ENCODE measurements around the gene CCDC185.
"Not testable (repeated sequence)": the region's sequence is repeated elsewhere in the genome, so short reads cannot be mapped to it uniquely, and the experiment has no call there.

CCDC185 gene

GRCh38 chr1:223399393-223399792 is 6.2 kb downstream of the CCDC185 start:
- DNase-seq: not testable (repeated sequence)

DNA sequence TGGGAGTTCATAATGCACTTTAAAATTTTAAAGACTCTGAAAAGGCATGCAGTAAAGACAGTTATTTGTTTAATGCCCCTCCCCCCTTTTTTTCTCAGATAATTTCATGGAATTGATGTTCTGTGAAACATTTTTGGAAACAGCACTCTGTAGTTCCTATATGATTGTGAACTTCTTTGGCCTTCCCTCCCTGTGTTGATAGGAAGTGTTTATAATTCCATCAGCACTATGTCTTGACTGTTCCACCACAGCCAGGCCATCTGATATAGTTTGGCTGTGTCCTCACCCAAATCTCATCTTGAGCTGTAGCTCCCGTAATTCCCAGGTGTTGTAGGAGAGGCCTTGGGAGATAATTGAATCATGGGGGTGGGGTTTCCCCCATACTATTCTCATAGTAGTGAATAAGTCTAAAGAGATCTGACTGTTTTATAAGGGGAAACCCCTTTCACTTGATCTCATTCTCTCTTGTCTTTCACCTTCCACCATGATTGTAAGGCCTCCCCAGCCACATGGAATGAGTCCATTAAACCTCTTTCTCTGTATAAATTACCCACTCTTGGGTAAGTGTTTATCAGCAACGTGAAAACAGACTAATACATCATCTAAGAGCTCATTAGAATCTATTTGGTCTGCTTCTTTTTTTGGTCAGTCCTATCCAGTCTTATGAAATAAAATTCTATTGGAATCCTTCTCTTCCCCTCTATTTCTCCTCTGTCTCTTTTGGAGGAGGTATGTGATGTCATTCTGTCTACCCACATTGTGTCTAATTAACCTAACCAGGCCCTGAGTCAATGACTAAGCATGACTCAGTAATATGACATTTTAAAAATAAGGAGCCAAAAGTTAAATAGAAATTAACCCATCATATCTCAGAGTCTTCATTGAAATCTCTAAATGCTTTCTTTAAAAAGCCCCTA is 8.9 kb downstream of the CCDC185 start:
- DNase-seq: no peak

DNA sequence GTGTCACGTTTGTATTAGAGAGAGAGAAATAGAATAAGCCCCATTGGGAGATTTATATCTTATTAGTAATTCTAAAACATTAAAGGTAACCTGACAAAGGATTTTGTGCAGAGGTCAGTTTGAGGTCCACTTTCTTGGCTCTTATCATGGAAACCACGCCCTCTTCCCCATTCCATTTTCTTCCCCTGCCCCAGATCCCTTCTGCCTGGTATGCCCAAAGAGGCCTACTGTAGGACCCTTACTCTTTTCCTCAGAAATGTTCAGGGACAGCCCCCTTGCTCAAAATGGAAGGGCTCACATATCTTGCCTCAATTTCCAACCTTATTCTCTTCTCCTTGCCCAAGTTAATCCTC is 9.6 kb downstream of the CCDC185 start:
- no peak for DNase-seq

- no peak for DNase-seq
These were observed 10.1 kb downstream of the CCDC185 start for GRCh38 chr1:223403184-223403815.

- no peak for DNase-seq
These were observed 12.3 kb downstream of the CCDC185 start for GRCh38 chr1:223405507-223405906.

- no peak for DNase-seq
These were observed 16.8 kb downstream of the CCDC185 start for GRCh38 chr1:223410036-223410435.

GRCh38 chr1:223411309-223411708 is 18.1 kb downstream of the CCDC185 start:
- no peak for DNase-seq

DNA sequence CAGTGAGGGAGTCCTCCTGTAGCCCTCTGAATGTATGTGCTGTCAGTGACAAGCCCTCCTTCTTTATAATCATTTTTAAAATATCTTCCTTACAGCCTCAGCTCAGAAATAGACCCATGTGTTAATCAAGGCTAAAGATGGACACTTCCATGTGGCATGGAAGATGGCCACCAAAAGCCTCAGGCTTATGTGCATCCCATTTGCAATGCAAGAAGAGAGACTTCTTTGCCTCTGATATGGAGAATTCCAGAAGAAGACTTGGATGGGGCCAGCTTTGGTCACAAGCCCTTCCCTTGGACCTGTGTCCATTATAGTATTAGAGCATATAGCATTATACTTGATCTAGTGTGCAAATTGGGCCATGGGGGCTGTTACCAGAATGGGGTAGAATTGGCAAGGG is 18.5 kb downstream of the CCDC185 start:
- DNase-seq: no peak

GRCh38 chr1:223413216-223413615 is 20.0 kb downstream of the CCDC185 start:
- no peak for DNase-seq

DNA sequence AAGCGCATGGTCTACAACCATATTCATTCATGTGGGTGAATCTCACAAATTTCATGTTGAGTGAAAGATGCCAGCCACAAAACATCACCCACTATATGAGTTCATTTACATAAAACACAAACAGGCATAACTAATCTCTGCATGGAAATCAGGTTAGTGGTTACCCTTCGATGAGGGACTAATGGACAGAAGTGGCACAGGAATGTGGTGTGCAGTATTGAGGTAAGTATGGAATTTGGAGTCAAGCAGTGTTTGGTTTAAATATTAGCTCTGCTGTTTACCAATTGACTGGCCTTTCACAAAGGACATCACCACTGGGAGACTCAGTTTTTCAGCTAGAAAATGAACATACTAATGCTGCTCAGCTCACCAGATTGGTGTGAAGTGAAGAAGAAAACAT is 24.2 kb downstream of the CCDC185 start:
- no peak for DNase-seq

DNA sequence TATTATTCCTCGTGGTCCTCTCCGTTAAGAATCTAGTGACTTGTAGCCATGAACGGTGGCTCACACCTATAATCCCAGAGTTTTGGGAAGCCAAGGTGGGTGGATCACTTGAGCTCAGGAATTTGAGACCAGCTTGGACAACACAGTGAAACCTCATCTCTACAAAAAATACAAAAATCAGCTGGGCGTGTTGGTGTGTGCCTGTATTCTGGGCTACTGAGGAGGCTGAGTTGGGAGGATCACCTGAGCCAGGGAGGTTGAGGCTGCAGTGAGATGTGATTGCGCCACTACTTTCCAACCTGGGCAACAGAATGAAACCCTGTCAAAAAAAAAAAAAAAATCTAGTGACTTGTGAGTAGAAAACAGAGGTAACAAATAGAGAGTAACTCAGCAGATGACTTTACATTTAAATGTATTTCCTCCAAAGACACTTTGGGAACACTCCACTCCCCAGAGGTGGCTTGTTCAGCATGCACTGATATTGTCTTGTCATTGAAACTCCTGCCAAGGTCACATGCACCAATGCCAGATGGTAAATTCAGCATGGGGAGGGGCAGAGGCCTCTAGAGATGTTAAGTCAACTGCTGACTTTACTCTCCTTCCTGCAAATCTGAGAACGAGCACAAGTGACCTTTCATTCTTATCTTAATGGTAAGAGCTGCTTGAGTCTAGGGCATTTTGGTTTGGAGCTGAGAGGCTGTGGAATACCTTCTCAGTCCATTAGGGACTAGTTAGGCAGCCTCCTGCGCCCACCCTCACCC is 24.9 kb downstream of the CCDC185 start:
- DNase-seq: no peak

- no peak for DNase-seq
These were observed 25.9 kb downstream of the CCDC185 start for GRCh38 chr1:223419115-223419514.

DNA sequence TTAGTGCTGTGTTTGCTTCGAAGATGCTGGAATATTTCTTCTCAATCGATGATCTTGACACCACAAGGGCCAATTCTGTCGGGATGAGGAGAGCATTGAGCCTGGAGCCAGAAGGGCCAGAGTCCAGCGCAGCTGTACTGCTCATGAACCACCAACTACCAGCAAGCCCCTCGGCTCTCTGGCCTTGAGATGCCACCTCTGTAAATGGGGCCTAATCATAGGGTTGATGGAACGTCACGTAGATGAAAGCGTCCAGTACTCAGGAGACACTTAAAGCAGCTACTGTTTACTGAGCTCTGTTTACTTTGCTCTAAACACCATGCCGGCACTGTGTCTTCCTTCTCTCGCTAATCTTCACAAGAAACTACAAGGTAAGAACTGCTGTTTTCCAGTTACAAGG is 26.3 kb downstream of the CCDC185 start:
- DNase-seq: no peak

- no peak for DNase-seq
These were observed 27.8 kb downstream of the CCDC185 start for GRCh38 chr1:223421025-223421424.

- no peak for DNase-seq
These were observed 28.5 kb downstream of the CCDC185 start for GRCh38 chr1:223421676-223422075.

DNA sequence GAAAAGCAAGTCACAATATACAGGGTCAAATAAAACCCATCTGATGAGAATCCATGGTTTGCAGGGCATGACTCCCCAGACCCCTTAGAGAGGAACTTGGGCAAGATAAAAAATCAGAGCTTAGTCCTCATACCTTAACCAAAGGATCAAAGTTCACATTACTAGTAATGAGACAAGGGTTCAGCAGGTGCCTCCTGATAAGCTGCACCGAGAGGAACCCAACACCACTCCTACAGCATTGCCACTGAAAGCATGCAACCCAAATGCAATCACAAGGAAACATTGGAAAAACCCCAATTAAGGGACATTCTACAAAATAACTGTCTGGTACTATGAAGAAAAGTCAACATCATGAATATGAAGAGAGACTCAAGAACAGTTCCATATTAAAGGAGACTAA is 29.7 kb downstream of the CCDC185 start:
- DNase-seq: no peak

GRCh38 chr1:223423641-223424233 is 30.5 kb downstream of the CCDC185 start:
- DNase-seq: no peak

DNA sequence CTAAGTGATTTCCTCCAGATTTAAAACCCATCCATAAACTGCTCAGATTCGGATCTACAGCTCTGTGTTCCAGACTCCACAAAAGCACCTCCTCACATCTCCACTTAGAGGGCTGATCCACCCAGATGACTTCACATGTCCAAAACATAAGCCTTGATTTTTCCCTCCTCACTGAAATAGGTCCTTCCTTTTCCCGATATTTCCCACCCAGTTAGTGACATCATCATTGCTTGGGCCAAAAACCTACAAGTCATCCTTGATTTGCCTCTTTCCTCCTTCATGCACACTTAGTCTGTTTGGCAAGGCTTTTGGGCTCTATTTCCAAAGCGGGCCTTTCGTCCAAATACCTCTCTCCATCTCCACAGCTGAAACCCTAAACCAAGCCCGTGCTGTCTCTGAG is 32.3 kb downstream of the CCDC185 start:
- DNase-seq: no peak

- no peak for DNase-seq
These were observed 33.7 kb downstream of the CCDC185 start for GRCh38 chr1:223426936-223427335.

DNA sequence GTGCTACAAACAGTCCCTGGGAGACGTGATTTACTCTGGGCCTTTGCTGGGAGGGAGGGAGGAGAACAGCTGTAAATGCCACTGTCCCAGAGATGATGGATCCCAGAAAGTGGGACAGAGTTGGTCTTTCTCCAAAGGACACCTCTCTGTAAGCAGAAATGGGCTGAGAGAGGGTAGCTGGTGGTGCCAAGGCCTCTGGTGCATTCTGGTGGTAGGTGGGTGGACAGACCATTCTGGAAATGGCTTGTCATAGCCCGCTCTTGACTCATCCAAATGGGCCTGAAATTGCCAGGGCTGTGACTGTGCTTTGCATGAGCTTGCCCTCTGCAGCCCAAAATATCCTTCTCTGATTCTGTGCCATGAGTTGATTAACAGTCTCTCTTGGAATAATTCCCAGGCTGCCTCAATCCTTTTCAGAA is 36.1 kb downstream of the CCDC185 start:
- no peak for DNase-seq

DNA sequence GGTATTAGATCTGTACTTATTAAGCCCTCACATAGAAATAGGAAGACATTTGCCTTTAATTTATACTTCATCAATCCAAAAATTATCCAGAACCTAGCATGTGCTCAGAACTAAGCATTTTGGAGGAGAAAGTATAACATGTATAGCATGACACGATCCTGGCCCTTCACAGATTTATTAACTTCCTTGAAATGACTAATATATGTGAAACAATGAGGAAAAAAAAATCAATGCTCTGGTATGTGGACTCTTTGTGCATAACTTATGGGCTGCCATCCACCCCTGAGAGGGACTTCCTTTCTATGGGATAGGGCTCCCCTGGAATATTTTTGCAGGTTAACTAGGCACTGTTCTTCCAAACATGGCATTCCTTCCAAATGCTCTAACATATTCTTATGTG is 36.6 kb downstream of the CCDC185 start:
- DNase-seq: no peak

GRCh38 chr1:223430236-223430635 is 37.0 kb downstream of the CCDC185 start:
- no peak for DNase-seq

DNA sequence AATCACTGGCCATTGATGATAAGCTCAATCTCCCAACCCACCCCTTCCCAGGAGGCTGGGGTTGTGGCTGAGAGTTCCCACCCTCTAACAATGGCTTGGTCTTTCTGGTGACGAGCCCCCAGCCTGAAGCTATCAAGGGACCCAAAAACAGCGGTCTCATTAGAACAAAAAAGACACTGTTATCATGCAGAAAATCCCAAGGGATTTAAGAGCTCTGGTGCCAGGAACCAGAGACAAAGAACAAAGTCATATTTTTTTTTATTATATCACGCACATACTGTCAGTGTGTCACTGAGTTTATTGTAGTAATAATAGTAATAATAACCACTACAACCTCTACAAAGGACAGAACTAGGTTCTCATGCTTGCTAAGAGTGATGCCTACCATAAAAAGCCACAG is 43.9 kb downstream of the CCDC185 start:
- no peak for DNase-seq
